Prostate gland (tissue), 2 donors: ENCODE measurements around the gene EIF3J.

Experiments
- POLR2A ChIP-seq: fragments of 450-650 bp; IDR thresholded peaks from one replicate; pipeline ENCODE4 v1.6.1; 2016; ENCODE audit warnings: antibody characterized with exemption, mild to moderate bottlenecking
- POLR2AphosphoS5 ChIP-seq: sonication (generic); formaldehyde crosslinking; IDR thresholded peaks from one replicate; pipeline ENCODE4 v1.6.1; 2017; ENCODE audit warnings: antibody characterized with exemption
- TF ChIP-seq, protein P1 (sequence below), 4 experiments: fragments of 200-600 bp in 2 of 4; fragments of 450-650 bp in 2 of 4; sonication (generic) in 2 of 4; IDR thresholded peaks; 1 replicate in 3 of 4; 2 replicates in 1 of 4; pipeline ENCODE4 v1.5.1; 2016 to 2019; ENCODE audit warnings: antibody characterized with exemption in 4 of 4, mild to moderate bottlenecking in 2 of 4, moderate library complexity in 2 of 4

DNA sequence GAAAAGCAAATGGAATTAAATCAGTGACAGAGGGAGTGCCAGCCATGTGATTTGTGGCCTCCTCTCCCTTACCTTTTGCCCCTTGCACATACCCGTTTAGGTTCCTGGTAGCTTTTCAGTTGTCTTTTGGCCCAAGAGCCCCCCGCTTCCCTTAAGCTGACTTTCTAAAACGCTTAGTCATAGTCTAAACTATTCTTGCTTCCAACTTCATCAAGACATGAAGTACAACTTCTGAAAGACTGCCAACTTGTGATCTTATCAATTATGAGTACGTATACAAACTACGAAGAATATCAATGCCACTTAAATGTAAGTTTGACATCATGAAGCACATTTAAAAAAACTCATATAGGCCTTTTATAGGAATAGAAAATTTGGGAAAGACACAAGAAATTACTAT lies 61.9 kb downstream of the EIF3J start:
- TF ChIP-seq, protein P1, sequence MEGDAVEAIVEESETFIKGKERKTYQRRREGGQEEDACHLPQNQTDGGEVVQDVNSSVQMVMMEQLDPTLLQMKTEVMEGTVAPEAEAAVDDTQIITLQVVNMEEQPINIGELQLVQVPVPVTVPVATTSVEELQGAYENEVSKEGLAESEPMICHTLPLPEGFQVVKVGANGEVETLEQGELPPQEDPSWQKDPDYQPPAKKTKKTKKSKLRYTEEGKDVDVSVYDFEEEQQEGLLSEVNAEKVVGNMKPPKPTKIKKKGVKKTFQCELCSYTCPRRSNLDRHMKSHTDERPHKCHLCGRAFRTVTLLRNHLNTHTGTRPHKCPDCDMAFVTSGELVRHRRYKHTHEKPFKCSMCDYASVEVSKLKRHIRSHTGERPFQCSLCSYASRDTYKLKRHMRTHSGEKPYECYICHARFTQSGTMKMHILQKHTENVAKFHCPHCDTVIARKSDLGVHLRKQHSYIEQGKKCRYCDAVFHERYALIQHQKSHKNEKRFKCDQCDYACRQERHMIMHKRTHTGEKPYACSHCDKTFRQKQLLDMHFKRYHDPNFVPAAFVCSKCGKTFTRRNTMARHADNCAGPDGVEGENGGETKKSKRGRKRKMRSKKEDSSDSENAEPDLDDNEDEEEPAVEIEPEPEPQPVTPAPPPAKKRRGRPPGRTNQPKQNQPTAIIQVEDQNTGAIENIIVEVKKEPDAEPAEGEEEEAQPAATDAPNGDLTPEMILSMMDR (IDR thresholded peaks at IDR 0.05) = no peak
- TF ChIP-seq POLR2A (no peak), POLR2AphosphoS5 (no peak)
